Measurements from ENCODE around the gene LRRC75B. TPM values are rescaled to one million over a fixed set of nuclear protein-coding genes. Genes with fewer than 3 reads are reported as not detected.
A peak's percentile ranks its signal among the peaks of the same experiment; 100 is the strongest.

The LRRC75B gene
- total and polyA plus RNA-seq, 2 of the 13 experiments (the other 11 are each of a cell fraction or from before 2014, with no cell fraction given), result 11.8 to 34.8 TPM

- peak; percentile 50; the same call in 1 of the 2 replicates for TF ChIP-seq NKX3-1 (CRISPR knock-in tag; IDR thresholded peaks at IDR 0.05)
- TF ChIP-seq, protein P1, sequence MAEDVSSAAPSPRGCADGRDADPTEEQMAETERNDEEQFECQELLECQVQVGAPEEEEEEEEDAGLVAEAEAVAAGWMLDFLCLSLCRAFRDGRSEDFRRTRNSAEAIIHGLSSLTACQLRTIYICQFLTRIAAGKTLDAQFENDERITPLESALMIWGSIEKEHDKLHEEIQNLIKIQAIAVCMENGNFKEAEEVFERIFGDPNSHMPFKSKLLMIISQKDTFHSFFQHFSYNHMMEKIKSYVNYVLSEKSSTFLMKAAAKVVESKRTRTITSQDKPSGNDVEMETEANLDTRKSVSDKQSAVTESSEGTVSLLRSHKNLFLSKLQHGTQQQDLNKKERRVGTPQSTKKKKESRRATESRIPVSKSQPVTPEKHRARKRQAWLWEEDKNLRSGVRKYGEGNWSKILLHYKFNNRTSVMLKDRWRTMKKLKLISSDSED (CRISPR knock-in tag; IDR thresholded peaks at IDR 0.05), result 0 out of 2 replicates have a peak, but pooled peaks have one; percentile 32
- TF ChIP-seq RFX1 (IDR thresholded peaks at IDR 0.05), result no peak
- peak; percentile 7 for TF ChIP-seq SKI (IDR thresholded peaks at IDR 0.05; ENCODE audit: partially characterized antibody)
- 0 out of 2 replicates have a peak, but pooled peaks have one; percentile 42 for TF ChIP-seq ZNF232 (CRISPR knock-in tag; IDR thresholded peaks at IDR 0.05; ENCODE audit: borderline replicate concordance)
- peak; percentile 61; the same call in 1 of the 2 replicates for TF ChIP-seq HES4 (CRISPR knock-in tag; IDR thresholded peaks at IDR 0.05; ENCODE audit: borderline replicate concordance)
- 0 out of 2 replicates have a peak, but pooled peaks have one; percentile 67 for TF ChIP-seq ZNF30 (CRISPR knock-in tag; IDR thresholded peaks at IDR 0.05)
- 0 out of 2 replicates have a peak, but pooled peaks have one; percentile 39 for TF ChIP-seq ZC3H13 (CRISPR knock-in tag; IDR thresholded peaks at IDR 0.05)
- no peak for TF ChIP-seq ZBTB44 (CRISPR knock-in tag; IDR thresholded peaks at IDR 0.05)
- TF ChIP-seq SMAD1 (CRISPR knock-in tag; IDR thresholded peaks at IDR 0.05; ENCODE audit: borderline replicate concordance, low read depth), result 0 out of 2 replicates have a peak, but pooled peaks have one; percentile 16
- TF ChIP-seq ZNF589 (CRISPR knock-in tag; conservative IDR thresholded peaks at IDR 0.05), result no peak
- TF ChIP-seq FOXO1 (CRISPR knock-in tag; IDR thresholded peaks at IDR 0.05), result 0 out of 2 replicates have a peak, but pooled peaks have one; percentile 16
- TF ChIP-seq ZNF607 (CRISPR knock-in tag; IDR thresholded peaks at IDR 0.05; ENCODE audit: borderline replicate concordance), result peak; percentile 41
- TF ChIP-seq MTA3 (CRISPR knock-in tag; IDR thresholded peaks at IDR 0.05), result no peak
- no peak for TF ChIP-seq RFXANK (CRISPR knock-in tag; IDR thresholded peaks at IDR 0.05)
- 0 out of 2 replicates have a peak, but pooled peaks have one; percentile 50 for TF ChIP-seq ZNF678 (CRISPR knock-in tag; IDR thresholded peaks at IDR 0.05)
- TF ChIP-seq ZBED4 (CRISPR knock-in tag; IDR thresholded peaks at IDR 0.05; ENCODE audit: borderline replicate concordance), result no peak; the same call in 1 of the 2 replicates
- 0 out of 2 replicates have a peak, but pooled peaks have one; percentile 56 for TF ChIP-seq SAFB2 (CRISPR knock-in tag; IDR thresholded peaks at IDR 0.05; ENCODE audit: borderline replicate concordance, low read depth)
- TF ChIP-seq ARNT2 (CRISPR knock-in tag; IDR thresholded peaks at IDR 0.05; ENCODE audit: low read depth), result peak; percentile 46; the same call in 1 of the 2 replicates
- TF ChIP-seq, protein P2, sequence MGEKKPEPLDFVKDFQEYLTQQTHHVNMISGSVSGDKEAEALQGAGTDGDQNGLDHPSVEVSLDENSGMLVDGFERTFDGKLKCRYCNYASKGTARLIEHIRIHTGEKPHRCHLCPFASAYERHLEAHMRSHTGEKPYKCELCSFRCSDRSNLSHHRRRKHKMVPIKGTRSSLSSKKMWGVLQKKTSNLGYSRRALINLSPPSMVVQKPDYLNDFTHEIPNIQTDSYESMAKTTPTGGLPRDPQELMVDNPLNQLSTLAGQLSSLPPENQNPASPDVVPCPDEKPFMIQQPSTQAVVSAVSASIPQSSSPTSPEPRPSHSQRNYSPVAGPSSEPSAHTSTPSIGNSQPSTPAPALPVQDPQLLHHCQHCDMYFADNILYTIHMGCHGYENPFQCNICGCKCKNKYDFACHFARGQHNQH (CRISPR knock-in tag; IDR thresholded peaks at IDR 0.05), result 0 out of 2 replicates have a peak, but pooled peaks have one; percentile 16
- no peak for TF ChIP-seq ZNF282 (IDR thresholded peaks at IDR 0.05; ENCODE audit: partially characterized antibody)
Observed at GRCh38 chr22:24554313-24555164, 38.3 kb downstream of the LRRC75B start, which contains the start of gene GUCD1 (continued).

Data from HepG2 (cell line).